B cell (primary cell): Measurements from ENCODE around the gene RPS8.

Source experiments
- EZH2 ChIP-seq: IDR thresholded peaks from 2 replicates; pipeline ENCODE4 v1.6.1; 2012; ENCODE audit warnings: borderline replicate concordance, low read depth, mild to moderate bottlenecking, moderate library complexity, low read length; ENCODE audit not compliant: insufficient read depth, poor library complexity, severe bottlenecking
- TF ChIP-seq, protein P1 (sequence below): fragments of 200-600 bp; IDR thresholded peaks from one replicate; pipeline ENCODE4 v1.8.0; 2022; ENCODE audit warnings: antibody characterized with exemption, mild to moderate bottlenecking

DNA sequence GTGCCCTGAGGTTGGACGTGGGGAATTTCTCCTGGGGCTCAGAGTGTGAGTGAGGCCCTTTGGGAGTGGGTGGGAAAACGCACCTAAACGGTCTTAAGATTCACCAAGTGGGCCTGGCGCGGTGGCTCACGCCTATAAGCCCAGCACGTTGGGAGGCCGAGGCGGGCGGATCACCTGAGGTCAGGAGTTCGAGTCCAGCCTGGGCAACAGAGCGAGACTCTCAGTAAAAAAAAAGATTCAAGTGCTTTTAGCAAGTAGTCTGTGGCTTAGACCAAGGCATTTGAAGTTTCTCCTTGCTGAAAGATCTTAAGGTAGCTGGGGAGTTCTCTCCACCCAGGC lies 1.4 kb downstream of the RPS8 start:
- TF ChIP-seq, protein P1, sequence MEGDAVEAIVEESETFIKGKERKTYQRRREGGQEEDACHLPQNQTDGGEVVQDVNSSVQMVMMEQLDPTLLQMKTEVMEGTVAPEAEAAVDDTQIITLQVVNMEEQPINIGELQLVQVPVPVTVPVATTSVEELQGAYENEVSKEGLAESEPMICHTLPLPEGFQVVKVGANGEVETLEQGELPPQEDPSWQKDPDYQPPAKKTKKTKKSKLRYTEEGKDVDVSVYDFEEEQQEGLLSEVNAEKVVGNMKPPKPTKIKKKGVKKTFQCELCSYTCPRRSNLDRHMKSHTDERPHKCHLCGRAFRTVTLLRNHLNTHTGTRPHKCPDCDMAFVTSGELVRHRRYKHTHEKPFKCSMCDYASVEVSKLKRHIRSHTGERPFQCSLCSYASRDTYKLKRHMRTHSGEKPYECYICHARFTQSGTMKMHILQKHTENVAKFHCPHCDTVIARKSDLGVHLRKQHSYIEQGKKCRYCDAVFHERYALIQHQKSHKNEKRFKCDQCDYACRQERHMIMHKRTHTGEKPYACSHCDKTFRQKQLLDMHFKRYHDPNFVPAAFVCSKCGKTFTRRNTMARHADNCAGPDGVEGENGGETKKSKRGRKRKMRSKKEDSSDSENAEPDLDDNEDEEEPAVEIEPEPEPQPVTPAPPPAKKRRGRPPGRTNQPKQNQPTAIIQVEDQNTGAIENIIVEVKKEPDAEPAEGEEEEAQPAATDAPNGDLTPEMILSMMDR = no peak
- no peak for TF ChIP-seq EZH2
